Smooth muscle cell (in vitro differentiated cells): ENCODE data around the gene UTS2. TPM values are rescaled to one million over a fixed set of nuclear protein-coding genes. Genes with fewer than 3 reads are reported as not detected.
A peak's percentile ranks its signal among the peaks of the same experiment; 100 is the strongest.

ENCODE experiments used
- DNase-seq: peaks from one replicate; lab custom pipeline; 2025; ENCODE audit not compliant: unreplicated experiment; lab: John Stamatoyannopoulos, UW
- H2AFZ ChIP-seq: fragments of 200-600 bp; sonication (generic); 2 replicates; pipeline ENCODE4 v1.6.0; 2016; ENCODE audit warnings: antibody characterized with exemption, low read depth, mild to moderate bottlenecking
- H3F3A ChIP-seq: fragments of 200-600 bp; sonication (generic); 2 replicates; pipeline ENCODE4 v1.6.0; 2017; ENCODE audit warnings: antibody characterized with exemption, low read depth
- H3K27ac ChIP-seq: fragments of 200-600 bp; sonication (generic); 2 replicates; pipeline ENCODE4 v1.5.1; 2016; ENCODE audit warnings: low read depth, mild to moderate bottlenecking
- H3K27me3 ChIP-seq: fragments of 200-600 bp; sonication (generic); 2 replicates; pipeline ENCODE4 v1.6.1; 2016; ENCODE audit warnings: low read depth, mild to moderate bottlenecking
- H3K36me3 ChIP-seq: fragments of 200-600 bp; sonication (generic); 2 replicates; pipeline ENCODE4 v1.5.1; 2016; ENCODE audit warnings: low read depth
- H3K4me1 ChIP-seq: fragments of 200-600 bp; sonication (generic); 2 replicates; pipeline ENCODE4 v1.5.1; 2016; ENCODE audit warnings: low read depth
- H3K4me2 ChIP-seq: fragments of 200-600 bp; sonication (generic); 2 replicates; pipeline ENCODE4 v1.6.0; 2016; ENCODE audit warnings: mild to moderate bottlenecking
- H3K4me3 ChIP-seq: fragments of 200-600 bp; sonication (generic); 2 replicates; pipeline ENCODE4 v1.5.1; 2016; ENCODE audit warnings: mild to moderate bottlenecking
- H3K79me2 ChIP-seq: fragments of 200-600 bp; sonication (generic); 2 replicates; pipeline ENCODE4 v1.6.0; 2016; ENCODE audit warnings: low read depth, mild to moderate bottlenecking
- H3K9ac ChIP-seq: fragments of 200-600 bp; sonication (generic); 2 replicates; pipeline ENCODE4 v1.6.0; 2016; ENCODE audit warnings: low read depth
- H3K9me3 ChIP-seq: fragments of 200-600 bp; sonication (generic); replicated peaks from 2 replicates; pipeline ENCODE4 v1.5.1; 2016; ENCODE audit warnings: low read depth
- H4K20me1 ChIP-seq: fragments of 200-600 bp; sonication (generic); 2 replicates; pipeline ENCODE4 v1.6.0; 2016; ENCODE audit warnings: low read depth
- WGBS: methylation state at CpG from one replicate; pipeline ENCODE4 v1.1.7; 2016; ENCODE audit warnings: low lambda C conversion rate; 5-methylcytosine and 5-hydroxymethylcytosine counted together
- polyA plus RNA-seq: library from polyadenylated mRNA; unstranded; fragments of >200 nt; fragmentation: Nextera tagmentation; extraction: Ambion mirVana; gene quantifications from 2 replicates; pipeline ENCODE4 v1.2.1, GENCODE V29; 2016
- total RNA-seq: library from RNA; depleted of rRNA; stranded (reverse); fragments of >200 nt; gene quantifications from 2 replicates; pipeline ENCODE4 v1.2.3, GENCODE V29; 2014
- TF ChIP-seq, protein P1 (sequence below): fragments of 200-600 bp; sonication (generic); IDR thresholded peaks from 2 replicates; pipeline ENCODE4 v1.5.1; 2017; ENCODE audit warnings: borderline replicate concordance, mild to moderate bottlenecking, antibody characterized with exemption; ENCODE audit not compliant: insufficient read depth, poor library complexity, severe bottlenecking

Gene UTS2, protein sequence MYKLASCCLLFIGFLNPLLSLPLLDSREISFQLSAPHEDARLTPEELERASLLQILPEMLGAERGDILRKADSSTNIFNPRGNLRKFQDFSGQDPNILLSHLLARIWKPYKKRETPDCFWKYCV
- total RNA-seq (not detected in 2 replicates), polyA plus RNA-seq (not detected in 2 replicates)

DNA sequence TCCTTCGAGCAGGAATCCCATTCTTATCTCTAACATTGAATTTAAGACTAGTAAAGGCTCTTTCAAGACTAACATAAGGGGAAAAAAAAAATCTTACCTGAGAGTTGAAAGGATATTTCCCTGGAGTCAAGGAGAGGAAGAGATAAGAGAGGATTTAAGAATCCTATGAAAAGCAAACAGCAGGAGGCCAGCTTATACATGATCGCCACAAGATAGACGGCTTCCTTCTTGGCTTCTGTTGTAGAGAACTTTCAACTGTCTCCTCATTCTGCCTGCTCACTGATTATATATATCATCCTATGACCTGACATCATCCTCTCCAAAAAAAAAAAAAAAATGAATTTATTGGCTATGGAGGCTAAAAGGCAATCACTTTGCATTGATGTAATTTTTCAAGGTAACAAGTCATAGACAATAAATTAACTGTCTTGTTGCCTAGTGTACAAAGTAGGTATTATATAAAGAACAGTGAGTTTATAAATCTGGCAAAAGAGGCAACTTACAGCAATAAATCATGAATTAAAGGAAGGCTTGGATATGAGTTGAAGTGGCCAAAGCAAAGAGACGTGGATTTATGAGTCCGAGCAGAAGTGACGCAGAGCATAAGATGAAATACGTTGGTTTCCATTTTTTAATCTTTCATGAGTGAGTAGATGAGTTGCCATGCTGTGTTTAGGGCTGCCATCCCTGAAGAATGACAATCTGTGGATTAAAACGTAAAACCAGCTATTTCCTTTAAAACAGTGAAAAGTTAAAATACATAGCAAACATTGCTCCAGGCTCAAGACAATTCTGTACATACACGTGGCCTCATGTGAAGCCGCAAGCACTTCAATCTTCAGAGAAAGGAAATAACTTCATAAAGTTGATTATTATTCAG is at the start of gene UTS2:
Gene UTS2, minus strand, starts transcription at position 262 of the 880 bp plus-strand sequence. Its CDS starts 62 bp downstream, at position 200.
- Histone ChIP-seq H4K20me1 (no peaks in the 10 kb centered on the region), H3K4me3 (no peak within 1 kb of the TSS), H3K79me2 (no peaks in the 10 kb centered on the region), H3K4me2 (no peak within 1 kb of the TSS), H3K4me1 (no peaks in the 10 kb centered on the region), H3K36me3 (no peaks in the 10 kb centered on the region), H3K9me3 (no peaks in the 10 kb centered on the region), H2AFZ (peak within 1 kb of the TSS; percentile 54), H3K9ac (no peak within 1 kb of the TSS), H3K27ac (no peak within 1 kb of the TSS), H3K27me3 (no peaks in the 10 kb centered on the region), H3F3A (no peaks in the 10 kb centered on the region)
- TF ChIP-seq, protein P1, sequence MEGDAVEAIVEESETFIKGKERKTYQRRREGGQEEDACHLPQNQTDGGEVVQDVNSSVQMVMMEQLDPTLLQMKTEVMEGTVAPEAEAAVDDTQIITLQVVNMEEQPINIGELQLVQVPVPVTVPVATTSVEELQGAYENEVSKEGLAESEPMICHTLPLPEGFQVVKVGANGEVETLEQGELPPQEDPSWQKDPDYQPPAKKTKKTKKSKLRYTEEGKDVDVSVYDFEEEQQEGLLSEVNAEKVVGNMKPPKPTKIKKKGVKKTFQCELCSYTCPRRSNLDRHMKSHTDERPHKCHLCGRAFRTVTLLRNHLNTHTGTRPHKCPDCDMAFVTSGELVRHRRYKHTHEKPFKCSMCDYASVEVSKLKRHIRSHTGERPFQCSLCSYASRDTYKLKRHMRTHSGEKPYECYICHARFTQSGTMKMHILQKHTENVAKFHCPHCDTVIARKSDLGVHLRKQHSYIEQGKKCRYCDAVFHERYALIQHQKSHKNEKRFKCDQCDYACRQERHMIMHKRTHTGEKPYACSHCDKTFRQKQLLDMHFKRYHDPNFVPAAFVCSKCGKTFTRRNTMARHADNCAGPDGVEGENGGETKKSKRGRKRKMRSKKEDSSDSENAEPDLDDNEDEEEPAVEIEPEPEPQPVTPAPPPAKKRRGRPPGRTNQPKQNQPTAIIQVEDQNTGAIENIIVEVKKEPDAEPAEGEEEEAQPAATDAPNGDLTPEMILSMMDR = no peak
- WGBS = 52% methylated on average over 10 of the region's 10 CpGs
- DNase-seq = no peak

- Histone ChIP-seq H3K79me2 (no peaks in the 10 kb centered on the region), H3K9me3 (no peaks in the 10 kb centered on the region), H3K4me1 (no peaks in the 10 kb centered on the region), H2AFZ (no peak overlapping the region), H4K20me1 (no peaks in the 10 kb centered on the region), H3K36me3 (no peaks in the 10 kb centered on the region), H3K4me3 (no peak overlapping the region), H3K27ac (no peak overlapping the region), H3K4me2 (no peak overlapping the region), H3F3A (no peaks in the 10 kb centered on the region), H3K9ac (no peak overlapping the region), H3K27me3 (no peaks in the 10 kb centered on the region)
- 77% methylated on average over 4 of the region's 4 CpGs for WGBS
- DNase-seq = no peak
- TF ChIP-seq, protein P1 = no peak
Observed at GRCh38 chr1:7899741-7900140, 46.9 kb upstream of the UTS2 start.

DNA sequence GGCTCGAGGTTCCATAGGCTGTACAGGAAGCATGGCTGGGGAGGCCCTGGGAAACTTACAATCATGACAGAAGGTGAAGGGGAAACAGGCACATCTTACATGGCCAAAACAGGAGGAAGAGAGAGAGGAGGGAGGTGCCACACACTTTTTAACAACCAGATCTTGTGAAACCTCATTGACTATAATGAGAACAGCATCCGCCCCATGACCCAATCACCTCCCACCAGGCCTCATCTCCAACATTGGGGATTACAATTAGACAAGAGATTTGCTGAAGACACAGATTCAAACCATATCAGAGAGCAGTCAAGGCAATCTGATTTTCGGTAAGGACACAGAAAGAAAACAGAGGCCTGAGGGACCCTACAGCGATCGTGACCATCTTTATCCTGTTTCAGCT is 46.1 kb upstream of the UTS2 start:
- TF ChIP-seq, protein P1 = no peak
- 91% methylated on average over 5 of the region's 5 CpGs for WGBS
- no peak overlapping the region for H3K4me2 ChIP-seq

More for the DNA sequence above, 46.1 kb upstream of the UTS2 start:
- no peaks in the 10 kb centered on the region for H3K9me3 ChIP-seq
- H3K27me3 ChIP-seq = no peaks in the 10 kb centered on the region
- no peak for DNase-seq
- H3K79me2 ChIP-seq = no peaks in the 10 kb centered on the region
- no peak overlapping the region for H3K27ac ChIP-seq
- H4K20me1 ChIP-seq = no peaks in the 10 kb centered on the region
- H2AFZ ChIP-seq = no peak overlapping the region
- no peak overlapping the region for H3K4me3 ChIP-seq
- no peaks in the 10 kb centered on the region for H3F3A ChIP-seq
- H3K4me1 ChIP-seq = no peaks in the 10 kb centered on the region
- H3K36me3 ChIP-seq = no peaks in the 10 kb centered on the region
- no peak overlapping the region for H3K9ac ChIP-seq
